ENCODE data around the gene SH3PXD2B.

- TF ChIP-seq CTCF (conservative IDR thresholded peaks at IDR 0.05 in 1 of 2, IDR thresholded peaks at IDR 0.05 in 1 of 2; ENCODE audit: low read depth in 1 of 2, low read length in 2 of 2), result no peak
- TF ChIP-seq EZH2 (IDR thresholded peaks at IDR 0.05; ENCODE audit: low read length, missing control alignments), result no peak
Measured at GRCh38 chr5:172380301-172380986, 73.9 kb downstream of the SH3PXD2B start.
